PC-3 (cell line): Measurements from ENCODE around the gene OTUD6A. TPM values are rescaled to one million over a fixed set of nuclear protein-coding genes. Genes with fewer than 3 reads are reported as not detected.

Experiments used
- ATAC-seq: fragments of 200-7000 bp; cut with Tn5 transposase; 2 replicates; pipeline ENCODE4 v1.9.1; 2020; ENCODE audit warnings: mild to moderate bottlenecking, moderate library complexity
- BruUV-seq: library from RNA; stranded (reverse); fragments of 400-500 nt; replicated peaks from 2 replicates; lab custom pipeline; 2021; lab: Mats Ljungman, UMichigan
- CTCF ChIA-PET: fragments of 300-600 bp; sonication (Branson Sonifier 250); formaldehyde crosslinking; loops from one replicate; lab custom pipeline; 2022; ENCODE audit warnings: antibody characterized with exemption; lab: Charles Lee
- POLR2A ChIA-PET: fragments of 300-600 bp; sonication (Branson Sonifier 250); formaldehyde crosslinking; loops from one replicate; lab custom pipeline; 2022; ENCODE audit warnings: antibody characterized with exemption; ENCODE audit not compliant: unreplicated experiment; lab: Charles Lee
- DNase-seq: peaks from one replicate; pipeline ENCODE4 v3.0.0-alpha.2; 2015
- H2AFZ ChIP-seq: fragments of 300-600 bp; sonication (generic); 2 replicates; pipeline ENCODE4 v1.6.0; 2016; ENCODE audit warnings: antibody characterized with exemption, low read length
- H3F3A ChIP-seq: fragments of 300-600 bp; sonication (generic); one replicate; pipeline ENCODE4 v1.6.0; 2017; ENCODE audit warnings: antibody characterized with exemption, low read length, control low read depth, mild to moderate bottlenecking; ENCODE audit not compliant: unreplicated experiment
- H3K27ac ChIP-seq: fragments of 300-600 bp; sonication (generic); 2 replicates; pipeline ENCODE4 v1.5.1; 2016; ENCODE audit warnings: mild to moderate bottlenecking, low read length
- H3K27me3 ChIP-seq: fragments of 300-600 bp; sonication (generic); 2 replicates; pipeline ENCODE4 v1.6.1; 2016; ENCODE audit warnings: low read length, mixed read lengths
- H3K36me3 ChIP-seq: fragments of 300-600 bp; sonication (generic); 2 replicates; pipeline ENCODE4 v1.6.1; 2016; ENCODE audit warnings: low read depth, mixed run types, low read length, mixed read lengths
- H3K4me1 ChIP-seq: fragments of 300-600 bp; sonication (generic); 2 replicates; pipeline ENCODE4 v1.5.1; 2016; ENCODE audit warnings: low read length; ENCODE audit not compliant: insufficient read depth
- H3K4me2 ChIP-seq: fragments of 300-600 bp; sonication (generic); 2 replicates; pipeline ENCODE4 v1.6.0; 2016; ENCODE audit warnings: low read length
- H3K4me3 ChIP-seq: fragments of 300-600 bp; sonication (generic); 2 replicates; pipeline ENCODE4 v1.5.1; 2016; ENCODE audit warnings: mild to moderate bottlenecking, low read length, mixed read lengths
- H3K79me2 ChIP-seq: fragments of 300-600 bp; sonication (generic); 2 replicates; pipeline ENCODE4 v1.6.1; 2017; ENCODE audit warnings: low read length, mixed read lengths
- H3K9ac ChIP-seq: fragments of 300-600 bp; sonication (generic); 2 replicates; pipeline ENCODE4 v1.6.0; 2016; ENCODE audit warnings: mild to moderate bottlenecking, low read length
- H3K9me2 ChIP-seq: fragments of 300-600 bp; sonication (generic); replicated peaks from 2 replicates; pipeline ENCODE4 v1.6.1; 2016; ENCODE audit warnings: mixed run types, low read length, mixed read lengths
- H3K9me3 ChIP-seq: fragments of 300-600 bp; sonication (generic); 2 replicates; pipeline ENCODE4 v1.6.1; 2016; ENCODE audit warnings: low read length, mixed read lengths
- H4K20me1 ChIP-seq: fragments of 300-600 bp; sonication (generic); 2 replicates; pipeline ENCODE4 v1.6.1; 2016; ENCODE audit warnings: low read length, mixed read lengths
- CTCF ChIP-seq: fragments of 300-600 bp; sonication (generic); conservative IDR thresholded peaks from 2 replicates; pipeline ENCODE4 v1.5.1; 2017; ENCODE audit warnings: antibody characterized with exemption, low read depth, mild to moderate bottlenecking, low read length
- EZH2 ChIP-seq: fragments of 300-600 bp; sonication (generic); IDR thresholded peaks from one replicate; pipeline ENCODE4 v1.6.1; 2017; ENCODE audit warnings: antibody characterized with exemption, mild to moderate bottlenecking, low read length; ENCODE audit not compliant: unreplicated experiment
- EZH2phosphoT487 ChIP-seq: fragments of 300-600 bp; sonication (generic); IDR thresholded peaks from 2 replicates; pipeline ENCODE4 v1.6.1; 2018; ENCODE audit warnings: mild to moderate bottlenecking, antibody characterized with exemption, low read length, borderline replicate concordance
- intact Hi-C: fragments of 100-400 bp; cut with micrococcal nuclease; formaldehyde crosslinking; loops from 2 replicates; pipeline ENCODE4 v1.9.0; 2023
- total RNA-seq: library from RNA; depleted of rRNA; stranded (reverse); fragments of >200 nt; gene quantifications from 2 replicates; pipeline ENCODE4 v1.2.3, GENCODE V29; 2014

Gene OTUD6A
- total RNA-seq, 1 experiment from 2014 or later, result not detected

GRCh38 chrX:70087857-70088630, 25.8 kb downstream of the OTUD6A start:
- H4K20me1 ChIP-seq, result no peaks in the 10 kb centered on the region
- CTCF ChIA-PET, result interaction anchor here (0.7 to 0.9 kb wide), 2 partner anchors 8 to 9 kb away, joined by 3 to 4 read pairs; no protein-coding TSS in a partner anchor
- TF ChIP-seq EZH2phosphoT487 (no peak), CTCF (no peak), EZH2 (no peak)
- no peaks in the 10 kb centered on the region for H3K36me3 ChIP-seq
- no peak overlapping the region; the same call in 1 of the 2 replicates for H3K9ac ChIP-seq
- intact Hi-C loops, result loop anchor here (2.0 kb wide), 1 partner anchor 41 kb away; no protein-coding TSS in a partner anchor
- peak overlapping the region; percentile 57 for H3K27ac ChIP-seq
- no peaks in the 10 kb centered on the region for H3K9me2 ChIP-seq
- no peaks in the 10 kb centered on the region for H3K9me3 ChIP-seq
- DNase-seq (peak; percentile 59), ATAC-seq (peak; percentile 54)
- H3K4me3 ChIP-seq, result no peak overlapping the region
- H3K4me2 ChIP-seq, result no peak overlapping the region; the same call in 1 of the 2 replicates
- peak overlapping the region; percentile 75 for H2AFZ ChIP-seq
- H3K79me2 ChIP-seq, result no peaks in the 10 kb centered on the region
- no peaks in the 10 kb centered on the region for H3F3A ChIP-seq
- H3K4me1 ChIP-seq, result peaks cover 35% of the 10 kb centered on the region
- H3K27me3 ChIP-seq, result no peaks in the 10 kb centered on the region
- POLR2A ChIA-PET, result interaction anchor here (0.6 kb wide), 1 partner anchor 8 kb away, joined by 3 read pairs; no protein-coding TSS in a partner anchor
- BruUV-seq, result TSS peak; percentile 64

- Histone ChIP-seq H2AFZ (no peak overlapping the region), H3F3A (no peaks in the 10 kb centered on the region), H3K27ac (peak overlapping the region; percentile 57), H3K36me3 (no peaks in the 10 kb centered on the region), H3K27me3 (no peaks in the 10 kb centered on the region), H3K9ac (no peak overlapping the region), H3K4me1 (peaks cover 35% of the 10 kb centered on the region), H4K20me1 (no peaks in the 10 kb centered on the region), H3K9me2 (no peaks in the 10 kb centered on the region), H3K4me2 (no peak overlapping the region), H3K9me3 (no peaks in the 10 kb centered on the region), H3K79me2 (no peaks in the 10 kb centered on the region), H3K4me3 (no peak overlapping the region)
- ATAC-seq (no peak; the same call in 1 of the 2 replicates), DNase-seq (no peak)
- no TSS peak for BruUV-seq
- POLR2A ChIA-PET, result interaction anchor here (0.5 kb wide), 1 partner anchor 8 kb away, joined by 5 read pairs; no protein-coding TSS in a partner anchor
- CTCF ChIA-PET, result no interaction called here
- TF ChIP-seq EZH2phosphoT487, result no peak
- TF ChIP-seq CTCF, result no peak
- no peak for TF ChIP-seq EZH2
- intact Hi-C loops, result loop anchor here (2.0 kb wide), 1 partner anchor 42 kb away; no protein-coding TSS in a partner anchor
These were observed 26.5 kb downstream of the OTUD6A start for GRCh38 chrX:70088751-70089150.
